NCI-H1436 treated with DMSO at 0.1 percent for 48 hours (cell line): ENCODE data around the gene LY6G6F.

Source experiments
- DNase-seq: peaks from one replicate; lab custom pipeline; 2025; lab: John Stamatoyannopoulos, UW

Gene LY6G6F

GRCh38 chr6:31739639-31740396 is 33.2 kb downstream of the LY6G6F start, which contains the start of gene MSH5:
Gene MSH5, plus strand, starts transcription at chr6:31740005. Its CDS starts 462 bp downstream, at chr6:31740467.
- peak; percentile 99 for DNase-seq

- DNase-seq, result no peak
Measured at GRCh38 chr6:31740397-31741223, 33.9 kb downstream of the LY6G6F start.

- DNase-seq, result no peak
Measured at GRCh38 chr6:31741815-31742214, 35.1 kb downstream of the LY6G6F start.

- DNase-seq, result no peak
Measured at GRCh38 chr6:31742894-31743293, 36.2 kb downstream of the LY6G6F start.

- DNase-seq, result no peak
Measured at GRCh38 chr6:31744422-31744821, 37.8 kb downstream of the LY6G6F start.

GRCh38 chr6:31749301-31750036 is 42.8 kb downstream of the LY6G6F start:
- no peak for DNase-seq

- DNase-seq, result no peak
Measured at GRCh38 chr6:31750411-31751022, 43.9 kb downstream of the LY6G6F start.

GRCh38 chr6:31752739-31753319 is 46.2 kb downstream of the LY6G6F start:
- DNase-seq, result no peak

GRCh38 chr6:31758281-31758680 is 51.6 kb downstream of the LY6G6F start:
- DNase-seq, result no peak
